GM12878 (cell line): ENCODE results near the gene ZNF75A. TPM values are rescaled to one million over a fixed set of nuclear protein-coding genes. Genes with fewer than 3 reads are reported as not detected.

Source experiments
- ASH2L ChIP-seq: fragments of 300-600, 200-600 bp; sonication (generic); IDR thresholded peaks from 2 replicates; pipeline ENCODE4 v1.6.1; 2017; ENCODE audit warnings: low read depth, mild to moderate bottlenecking, borderline replicate concordance
- CEBPB ChIP-seq, 2 experiments: fragments of 150-350 bp in 1 of 2; IDR thresholded peaks; 2 replicates each; pipeline ENCODE4 v1.6.1; 2012 to 2014; ENCODE audit warnings: low read depth in 2 of 2, low read length in 2 of 2, borderline replicate concordance in 1 of 2, inconsistent platforms in 1 of 2
- CHD2 ChIP-seq: IDR thresholded peaks from 2 replicates; pipeline ENCODE4 v1.6.1; 2011; ENCODE audit warnings: low read depth, low read length, improper control_type of control experiment, borderline replicate concordance
- CHD4 ChIP-seq: fragments of 200-600 bp; sonication (generic); IDR thresholded peaks from 2 replicates; pipeline ENCODE4 v1.6.1; 2016; ENCODE audit warnings: mild to moderate bottlenecking
- DPF2 ChIP-seq: fragments of 450-650 bp; IDR thresholded peaks from 2 replicates; pipeline ENCODE4 v1.6.1; 2017; ENCODE audit warnings: mild to moderate bottlenecking
- GATAD2B ChIP-seq: fragments of 450-650 bp; conservative IDR thresholded peaks from 2 replicates; pipeline ENCODE4 v1.6.1; 2017; ENCODE audit warnings: low read depth, mild to moderate bottlenecking, moderate library complexity
- HDAC6 ChIP-seq: fragments of 200-600 bp; sonication (generic); IDR thresholded peaks from one replicate; pipeline ENCODE4 v1.8.0; 2017; ENCODE audit warnings: antibody characterized with exemption; ENCODE audit not compliant: unreplicated experiment
- IKZF2 ChIP-seq, 2 experiments: fragments of 450-650 bp; IDR thresholded peaks; 2 replicates each; pipeline ENCODE4 v1.6.1; 2017; ENCODE audit warnings: mild to moderate bottlenecking in 2 of 2, moderate library complexity in 2 of 2
- JUND ChIP-seq: IDR thresholded peaks from 2 replicates; pipeline ENCODE4 v1.6.1; 2012; ENCODE audit warnings: low read depth, mild to moderate bottlenecking, low read length, improper control_type of control experiment, moderate library complexity
- MTA3 ChIP-seq: IDR thresholded peaks from 2 replicates; pipeline ENCODE4 v1.6.1; 2012; ENCODE audit warnings: low read length, inconsistent platforms, borderline replicate concordance
- MXI1 ChIP-seq: fragments of 150-350 bp; IDR thresholded peaks from 2 replicates; pipeline ENCODE4 v1.6.1; 2011; ENCODE audit warnings: low read depth, mild to moderate bottlenecking, inconsistent platforms, low read length, improper control_type of control experiment
- NRF1 ChIP-seq: conservative IDR thresholded peaks from 2 replicates; pipeline ENCODE4 v1.6.1; 2011; ENCODE audit warnings: mild to moderate bottlenecking, low read depth, low read length, improper control_type of control experiment
- PAX5 ChIP-seq: IDR thresholded peaks from 2 replicates; pipeline ENCODE4 v1.6.1; 2011; ENCODE audit warnings: low read depth, low read length, borderline replicate concordance
- POLR2A ChIP-seq: IDR thresholded peaks from 2 replicates; pipeline ENCODE4 v1.6.1; 2011; ENCODE audit warnings: low read depth, mild to moderate bottlenecking, low read length
- POLR2AphosphoS2 ChIP-seq: IDR thresholded peaks from 2 replicates; pipeline ENCODE4 v1.6.1; 2011; ENCODE audit warnings: low read depth, mild to moderate bottlenecking, low read length, improper control_type of control experiment, moderate library complexity
- RELA ChIP-seq: fragments of 450-650 bp; IDR thresholded peaks from 2 replicates; pipeline ENCODE4 v1.8.0; 2014; ENCODE audit warnings: borderline replicate concordance; ENCODE audit not compliant: partially characterized antibody
- SMAD1 ChIP-seq: fragments of 450-650 bp; IDR thresholded peaks from 2 replicates; pipeline ENCODE4 v1.6.1; 2018; ENCODE audit warnings: mild to moderate bottlenecking, low read depth; ENCODE audit not compliant: partially characterized antibody
- YY1 ChIP-seq: IDR thresholded peaks from 2 replicates; pipeline ENCODE4 v1.6.1; 2011; ENCODE audit warnings: low read depth, mild to moderate bottlenecking, low read length
- ZNF207 ChIP-seq: fragments of 450-650 bp; IDR thresholded peaks from 2 replicates; pipeline ENCODE4 v1.6.1; 2014; ENCODE audit warnings: antibody characterized with exemption, mild to moderate bottlenecking, borderline replicate concordance
- ZNF384 ChIP-seq: IDR thresholded peaks from 2 replicates; pipeline ENCODE4 v1.6.1; 2012; ENCODE audit warnings: low read depth, mild to moderate bottlenecking, low read length, improper control_type of control experiment, borderline replicate concordance
- ZNF622 ChIP-seq: fragments of 450-650 bp; IDR thresholded peaks from 2 replicates; pipeline ENCODE4 v1.6.1; 2017; ENCODE audit warnings: mild to moderate bottlenecking, inconsistent platforms
- polyA plus RNA-seq, 11 experiments: library from polyadenylated mRNA; depleted of rRNA in 4 of 11; unstranded in 6 of 11; stranded (reverse) in 5 of 11; fragments of >200 nt; fragmentation: Nextera tagmentation in 4 of 11; fragmentation: Illumina TruSeq in 1 of 11; extraction: Ambion mirVana in 4 of 11; extraction: Trizol in 1 of 11; gene quantifications; 1 replicate in 1 of 11; 2 replicates in 10 of 11; pipeline versions ENCODE4 v1.2.1 to v1.2.3, GENCODE V29; 2011 to 2016; ENCODE audit warnings: inconsistent platforms in 2 of 11, missing spikeins in 2 of 11, low read depth in 1 of 11
- total RNA-seq, 4 experiments: library from RNA; depleted of rRNA in 3 of 4; stranded (reverse); fragments of >200 nt in 3 of 4; fragmentation: Illumina TruSeq in 1 of 4; extraction: Trizol in 1 of 4; gene quantifications; 2 replicates each; pipeline versions ENCODE4 v1.2.1 to v1.2.3, GENCODE V29; 2013 to 2021
- TF ChIP-seq, protein P1 (sequence below): fragments of 450-650 bp; IDR thresholded peaks from 2 replicates; pipeline ENCODE4 v1.6.1; 2017; ENCODE audit warnings: low read depth, mild to moderate bottlenecking, moderate library complexity
- TF ChIP-seq, protein P2 (sequence below), 3 experiments: IDR thresholded peaks in 2 of 3; conservative IDR thresholded peaks in 1 of 3; 2 replicates each; pipeline ENCODE4 v1.5.1; 2011; ENCODE audit warnings: low read depth in 3 of 3, low read length in 3 of 3, mild to moderate bottlenecking in 3 of 3, control low read depth in 2 of 3, moderate library complexity in 2 of 3, inconsistent platforms in 1 of 3, mixed read lengths in 1 of 3; ENCODE audit not compliant: control insufficient read depth in 2 of 3, insufficient read depth in 1 of 3; ENCODE audit errors: extremely low read depth in 1 of 3
- TF ChIP-seq, protein P3 (sequence below): fragments of 450-650 bp; IDR thresholded peaks from 2 replicates; pipeline ENCODE4 v1.6.1; 2018; ENCODE audit warnings: borderline replicate concordance, mild to moderate bottlenecking; ENCODE audit not compliant: partially characterized antibody

ZNF75A gene
- total and polyA plus RNA-seq, 10 of the 15 experiments (the other 5 are each of a cell fraction or from before 2014, with no cell fraction given): 7.4 to 21.2 (median 16.1) TPM

DNA sequence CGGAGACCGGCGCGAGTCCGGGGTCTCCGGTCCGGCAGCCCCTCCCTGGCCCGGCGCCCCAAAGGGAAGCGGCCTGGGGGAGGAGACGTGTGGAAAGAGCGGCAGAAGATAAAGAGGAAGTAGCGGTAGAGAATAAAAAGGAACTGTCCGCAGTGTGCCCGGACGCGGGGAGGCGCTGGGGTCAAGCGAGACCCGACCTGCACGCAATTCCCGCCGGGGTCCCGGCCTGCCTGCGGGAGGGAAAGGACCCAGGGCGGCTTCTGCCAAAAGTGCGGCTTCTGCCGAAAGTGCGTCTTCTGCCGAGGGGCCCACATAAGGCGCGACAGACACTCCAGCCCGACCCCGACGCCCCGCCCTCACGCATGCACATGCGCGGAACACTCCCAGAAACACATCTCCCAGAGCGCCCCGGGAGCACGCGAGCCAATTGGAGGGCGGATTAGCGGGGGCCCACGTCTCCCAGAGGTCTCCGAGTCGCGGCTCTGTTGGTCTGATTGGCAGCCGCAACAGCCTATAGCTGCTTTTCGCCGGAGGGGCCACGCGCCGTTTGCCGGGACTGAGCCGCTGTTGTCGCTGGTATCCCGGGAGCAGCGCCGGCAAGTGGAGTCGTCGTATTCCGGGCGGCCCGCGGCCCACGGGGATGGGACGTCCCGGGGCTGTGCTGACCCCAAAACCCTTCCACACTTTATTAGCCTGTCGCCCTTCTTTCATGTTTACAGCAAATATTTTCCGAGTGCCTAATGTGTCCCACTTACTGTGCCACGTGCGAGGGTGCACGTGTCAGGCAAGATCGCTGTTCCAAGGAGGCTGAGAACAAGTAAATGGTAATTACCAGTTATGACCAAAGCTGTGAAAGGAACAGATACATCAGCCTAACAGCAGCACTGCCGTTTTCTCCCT is 40.9 kb upstream of the ZNF75A start (continued):
- TF ChIP-seq MTA3 (no peak), PAX5 (peak; percentile 28; the same call in 1 of the 2 replicates), JUND (no peak), MXI1 (peak; percentile 84), CEBPB (IDR thresholded peaks at IDR 0.05; ENCODE audit: borderline replicate concordance in 1 of 2, low read depth in 2 of 2, low read length in 2 of 2) (no peak), ZNF622 (no peak), SMAD1 (no peak), CHD4 (no peak), RELA (no peak), HDAC6 (no peak), IKZF2 (IDR thresholded peaks at IDR 0.05) (peak; percentile 57 to 71; a peak in 3 of 4 replicates), POLR2AphosphoS2 (peak; percentile 69; the same call in 1 of the 2 replicates), POLR2A (peak; percentile 86), ASH2L (no peak), YY1 (peak; percentile 6; the same call in 1 of the 2 replicates), ZNF384 (no peak), NRF1 (peak; percentile 66), CHD2 (peak; percentile 84), DPF2 (peak; percentile 95), GATAD2B (0 out of 2 replicates have a peak, but pooled peaks have one; percentile 70), ZNF207 (0 out of 2 replicates have a peak, but pooled peaks have one; percentile 22)
- TF ChIP-seq, protein P1, sequence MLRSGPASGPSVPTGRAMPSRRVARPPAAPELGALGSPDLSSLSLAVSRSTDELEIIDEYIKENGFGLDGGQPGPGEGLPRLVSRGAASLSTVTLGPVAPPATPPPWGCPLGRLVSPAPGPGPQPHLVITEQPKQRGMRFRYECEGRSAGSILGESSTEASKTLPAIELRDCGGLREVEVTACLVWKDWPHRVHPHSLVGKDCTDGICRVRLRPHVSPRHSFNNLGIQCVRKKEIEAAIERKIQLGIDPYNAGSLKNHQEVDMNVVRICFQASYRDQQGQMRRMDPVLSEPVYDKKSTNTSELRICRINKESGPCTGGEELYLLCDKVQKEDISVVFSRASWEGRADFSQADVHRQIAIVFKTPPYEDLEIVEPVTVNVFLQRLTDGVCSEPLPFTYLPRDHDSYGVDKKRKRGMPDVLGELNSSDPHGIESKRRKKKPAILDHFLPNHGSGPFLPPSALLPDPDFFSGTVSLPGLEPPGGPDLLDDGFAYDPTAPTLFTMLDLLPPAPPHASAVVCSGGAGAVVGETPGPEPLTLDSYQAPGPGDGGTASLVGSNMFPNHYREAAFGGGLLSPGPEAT: peak; percentile 8; the same call in 1 of the 2 replicates
- TF ChIP-seq, protein P2, sequence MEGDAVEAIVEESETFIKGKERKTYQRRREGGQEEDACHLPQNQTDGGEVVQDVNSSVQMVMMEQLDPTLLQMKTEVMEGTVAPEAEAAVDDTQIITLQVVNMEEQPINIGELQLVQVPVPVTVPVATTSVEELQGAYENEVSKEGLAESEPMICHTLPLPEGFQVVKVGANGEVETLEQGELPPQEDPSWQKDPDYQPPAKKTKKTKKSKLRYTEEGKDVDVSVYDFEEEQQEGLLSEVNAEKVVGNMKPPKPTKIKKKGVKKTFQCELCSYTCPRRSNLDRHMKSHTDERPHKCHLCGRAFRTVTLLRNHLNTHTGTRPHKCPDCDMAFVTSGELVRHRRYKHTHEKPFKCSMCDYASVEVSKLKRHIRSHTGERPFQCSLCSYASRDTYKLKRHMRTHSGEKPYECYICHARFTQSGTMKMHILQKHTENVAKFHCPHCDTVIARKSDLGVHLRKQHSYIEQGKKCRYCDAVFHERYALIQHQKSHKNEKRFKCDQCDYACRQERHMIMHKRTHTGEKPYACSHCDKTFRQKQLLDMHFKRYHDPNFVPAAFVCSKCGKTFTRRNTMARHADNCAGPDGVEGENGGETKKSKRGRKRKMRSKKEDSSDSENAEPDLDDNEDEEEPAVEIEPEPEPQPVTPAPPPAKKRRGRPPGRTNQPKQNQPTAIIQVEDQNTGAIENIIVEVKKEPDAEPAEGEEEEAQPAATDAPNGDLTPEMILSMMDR (IDR thresholded peaks at IDR 0.05 in 2 of 3, conservative IDR thresholded peaks at IDR 0.05 in 1 of 3; ENCODE audit: control insufficient read depth in 2 of 3, extremely low read depth in 1 of 3, insufficient read depth in 1 of 3, low read depth in 3 of 3, low read length in 3 of 3): peak; percentile 38 to 47 (median 44)
- TF ChIP-seq, protein P3, sequence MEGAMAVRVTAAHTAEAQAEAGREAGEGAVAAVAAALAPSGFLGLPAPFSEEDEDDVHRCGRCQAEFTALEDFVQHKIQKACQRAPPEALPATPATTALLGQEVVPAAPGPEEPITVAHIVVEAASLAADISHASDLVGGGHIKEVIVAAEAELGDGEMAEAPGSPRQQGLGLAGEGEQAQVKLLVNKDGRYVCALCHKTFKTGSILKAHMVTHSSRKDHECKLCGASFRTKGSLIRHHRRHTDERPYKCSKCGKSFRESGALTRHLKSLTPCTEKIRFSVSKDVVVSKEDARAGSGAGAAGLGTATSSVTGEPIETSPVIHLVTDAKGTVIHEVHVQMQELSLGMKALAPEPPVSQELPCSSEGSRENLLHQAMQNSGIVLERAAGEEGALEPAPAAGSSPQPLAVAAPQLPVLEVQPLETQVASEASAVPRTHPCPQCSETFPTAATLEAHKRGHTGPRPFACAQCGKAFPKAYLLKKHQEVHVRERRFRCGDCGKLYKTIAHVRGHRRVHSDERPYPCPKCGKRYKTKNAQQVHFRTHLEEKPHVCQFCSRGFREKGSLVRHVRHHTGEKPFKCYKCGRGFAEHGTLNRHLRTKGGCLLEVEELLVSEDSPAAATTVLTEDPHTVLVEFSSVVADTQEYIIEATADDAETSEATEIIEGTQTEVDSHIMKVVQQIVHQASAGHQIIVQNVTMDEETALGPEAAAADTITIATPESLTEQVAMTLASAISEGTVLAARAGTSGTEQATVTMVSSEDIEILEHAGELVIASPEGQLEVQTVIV: peak; percentile 28
